Right ventricle myocardium inferior (tissue), 1 donor: ENCODE data around the gene SQOR. TPM values are rescaled to one million over a fixed set of nuclear protein-coding genes. Genes with fewer than 3 reads are reported as not detected.

Experiments used
- ATAC-seq: fragments of 200-7000 bp; cut with Tn5 transposase; one replicate; pipeline ENCODE4 v1.9.1; 2020; ENCODE audit warnings: mild to moderate bottlenecking, moderate library complexity
- DNase-seq: peaks from one replicate; pipeline ENCODE4 v3.0.0; 2021; ENCODE audit errors: missing footprints
- intact Hi-C: fragments of 100-400 bp; cut with DNase I; formaldehyde crosslinking; loops from one replicate; pipeline ENCODE4 v1.11.0; 2022
- total RNA-seq: library from RNA; stranded (reverse); fragmentation: NEBNext Ultra II Directional; extraction: Animal tissue kit (Norgen Biotek cat#: 25700); gene quantifications from one replicate; pipeline ENCODE4 v1.2.1, GENCODE V29; 2021
- donor health status: DM: no; HTN: yes; CAD: no; lungs with severe emphysema.

Gene SQOR
- total RNA-seq, 1 donor from 2014 or later: 21.5 TPM

- no peak for DNase-seq
- no peak for ATAC-seq
- intact Hi-C loops: no loop called here
Measured at GRCh38 chr15:45684533-45684932, 49.7 kb downstream of the SQOR start.

GRCh38 chr15:45689616-45690015 lies 54.8 kb downstream of the SQOR start:
- intact Hi-C loops: no loop called here
- DNase-seq (no peak), ATAC-seq (no peak)

GRCh38 chr15:45690581-45691260 lies 55.9 kb downstream of the SQOR start:
- intact Hi-C loops: no loop called here
- no peak for DNase-seq
- ATAC-seq: no peak

- DNase-seq (no peak), ATAC-seq (no peak)
- intact Hi-C loops: no loop called here
Measured at GRCh38 chr15:45701108-45701507, 66.3 kb downstream of the SQOR start.

GRCh38 chr15:45702041-45702440 lies 67.2 kb downstream of the SQOR start:
- intact Hi-C loops: no loop called here
- DNase-seq: no peak
- no peak for ATAC-seq

GRCh38 chr15:45703670-45704328 lies 69.0 kb downstream of the SQOR start:
- ATAC-seq: no peak
- intact Hi-C loops: no loop called here
- no peak for DNase-seq

GRCh38 chr15:45704329-45705249 lies 69.8 kb downstream of the SQOR start:
- intact Hi-C loops: no loop called here
- no peak for DNase-seq
- peak; percentile 25 for ATAC-seq

GRCh38 chr15:45705510-45706473 lies 71.0 kb downstream of the SQOR start:
- intact Hi-C loops: no loop called here
- peak; percentile 91 for ATAC-seq
- no peak for DNase-seq

GRCh38 chr15:45710657-45711056 lies 75.8 kb downstream of the SQOR start:
- intact Hi-C loops: loop anchor here (5.0 to 10.0 kb wide), 2 partner anchors 572 to 604 kb away; no protein-coding TSS in a partner anchor

GRCh38 chr15:45714590-45715488 lies 80.0 kb downstream of the SQOR start:
- intact Hi-C loops: loop anchor here (1.0 to 10.0 kb wide), 3 partner anchors 75 to 600 kb away; no protein-coding TSS in a partner anchor
- ATAC-seq (peak; percentile 72), DNase-seq (no peak)

More at GRCh38 chr15:45710657-45711056, 75.8 kb downstream of the SQOR start:
- no peak for DNase-seq
- no peak for ATAC-seq

GRCh38 chr15:45715528-45715927 lies 80.7 kb downstream of the SQOR start:
- ATAC-seq (no peak), DNase-seq (no peak)
- intact Hi-C loops: loop anchor here (10.0 kb wide), 1 partner anchor 599 kb away; no protein-coding TSS in a partner anchor

- ATAC-seq (no peak), DNase-seq (no peak)
- intact Hi-C loops: loop anchor here (10.0 kb wide), 1 partner anchor 595 kb away; no protein-coding TSS in a partner anchor
Measured at GRCh38 chr15:45719490-45719889, 84.7 kb downstream of the SQOR start.

GRCh38 chr15:45720183-45720582 lies 85.4 kb downstream of the SQOR start:
- intact Hi-C loops: no loop called here
- DNase-seq: no peak
- no peak for ATAC-seq

GRCh38 chr15:45728641-45729040 lies 93.8 kb downstream of the SQOR start:
- ATAC-seq: no peak
- intact Hi-C loops: no loop called here

GRCh38 chr15:45729141-45729540 lies 94.3 kb downstream of the SQOR start:
- ATAC-seq (no peak), DNase-seq (no peak)
- intact Hi-C loops: no loop called here

More at GRCh38 chr15:45728641-45729040, 93.8 kb downstream of the SQOR start:
- no peak for DNase-seq

- ATAC-seq: no peak
- DNase-seq: no peak
- intact Hi-C loops: no loop called here
Measured at GRCh38 chr15:45731343-45731742, 96.5 kb downstream of the SQOR start.

GRCh38 chr15:45732662-45733061 lies 97.8 kb downstream of the SQOR start:
- DNase-seq (no peak), ATAC-seq (peak; percentile 83)
- intact Hi-C loops: no loop called here
